WTC11 (cell line): Measurements from ENCODE around the gene ATG2B. TPM values are rescaled to one million over a fixed set of nuclear protein-coding genes. Genes with fewer than 3 reads are reported as not detected.

Experiments used
- ATAC-seq: fragments of 200-7000 bp; cut with Tn5 transposase; 2 replicates; pipeline ENCODE4 v1.10.0; 2021; ENCODE audit warnings: mild to moderate bottlenecking, moderate library complexity
- CTCF ChIA-PET: fragments of 300-600 bp; sonication (Branson Sonifier 250); formaldehyde crosslinking; loops from one replicate; lab custom pipeline; 2021; ENCODE audit warnings: antibody characterized with exemption; lab: Charles Lee
- POLR2A ChIA-PET: fragments of 350-600 bp; sonication (Branson Sonifier 250); formaldehyde crosslinking; loops from one replicate; lab custom pipeline; 2021; ENCODE audit warnings: antibody characterized with exemption; lab: Charles Lee
- DNase-seq: peaks from one replicate; pipeline ENCODE4 v3.0.0; 2021; ENCODE audit warnings: low spot score
- H3K27ac Mint-ChIP-seq: 2 replicates; pipeline ENCODE4 v1.8.0; 2021; ENCODE audit warnings: mixed read lengths
- H3K27me3 Mint-ChIP-seq: 2 replicates; pipeline ENCODE4 v1.8.0; 2021; ENCODE audit warnings: low read depth, mild to moderate bottlenecking, moderate library complexity, mixed read lengths
- H3K36me3 Mint-ChIP-seq: 2 replicates; pipeline ENCODE4 v1.8.0; 2021; ENCODE audit warnings: mixed read lengths
- H3K4me1 Mint-ChIP-seq: 2 replicates; pipeline ENCODE4 v1.8.0; 2022; ENCODE audit warnings: mixed read lengths
- H3K4me3 Mint-ChIP-seq: 2 replicates; pipeline ENCODE4 v1.8.0; 2021; ENCODE audit warnings: mild to moderate bottlenecking, moderate library complexity, mixed read lengths
- H3K9me3 Mint-ChIP-seq: 2 replicates; pipeline ENCODE4 v1.8.0; 2021; ENCODE audit warnings: mixed read lengths
- ATF1 ChIP-seq: sonication (generic); formaldehyde crosslinking; IDR thresholded peaks from 2 replicates; pipeline ENCODE4 v1.8.1; 2023; ENCODE audit warnings: mild to moderate bottlenecking, moderate library complexity, missing genetic modification reagents
- CREB1 ChIP-seq: sonication (generic); formaldehyde crosslinking; IDR thresholded peaks from 2 replicates; pipeline ENCODE4 v1.8.0; 2023; ENCODE audit warnings: mild to moderate bottlenecking, missing genetic modification reagents
- FOXK1 ChIP-seq: sonication (generic); formaldehyde crosslinking; IDR thresholded peaks from 2 replicates; pipeline ENCODE4 v1.8.0; 2022; ENCODE audit warnings: mild to moderate bottlenecking, moderate library complexity, missing genetic modification reagents
- KAT7 ChIP-seq: sonication (generic); formaldehyde crosslinking; IDR thresholded peaks from 2 replicates; pipeline ENCODE4 v1.8.1; 2023; ENCODE audit warnings: missing genetic modification reagents, mild to moderate bottlenecking, borderline replicate concordance
- NFATC4 ChIP-seq: fragments of 250-450 bp; sonication (Bioruptor Pico); IDR thresholded peaks from 2 replicates; pipeline ENCODE4 v1.9.0; 2021; ENCODE audit warnings: mild to moderate bottlenecking
- NFYB ChIP-seq: sonication (generic); formaldehyde crosslinking; conservative IDR thresholded peaks from 2 replicates; pipeline ENCODE4 v1.8.0; 2022; ENCODE audit warnings: low read depth, missing genetic modification reagents
- OVOL2 ChIP-seq: fragments of 250-450 bp; sonication (Bioruptor Pico); IDR thresholded peaks from 2 replicates; pipeline ENCODE4 v1.9.0; 2021; ENCODE audit warnings: mild to moderate bottlenecking, borderline replicate concordance
- PRRX2 ChIP-seq: fragments of 250-450 bp; sonication (Bioruptor Pico); IDR thresholded peaks from 2 replicates; pipeline ENCODE4 v1.8.0; 2021; ENCODE audit warnings: mild to moderate bottlenecking
- TCF7 ChIP-seq: sonication (generic); formaldehyde crosslinking; IDR thresholded peaks from 2 replicates; pipeline ENCODE4 v1.8.0; 2022; ENCODE audit warnings: mild to moderate bottlenecking, low read depth, missing genetic modification reagents, moderate library complexity
- TEAD4 ChIP-seq: sonication (generic); formaldehyde crosslinking; IDR thresholded peaks from 2 replicates; pipeline ENCODE4 v1.8.0; 2022; ENCODE audit warnings: mild to moderate bottlenecking, missing genetic modification reagents
- TP53 ChIP-seq: sonication (generic); formaldehyde crosslinking; IDR thresholded peaks from 2 replicates; pipeline ENCODE4 v1.8.1; 2023; ENCODE audit warnings: mild to moderate bottlenecking, missing genetic modification reagents
- ZNF121 ChIP-seq: sonication (generic); formaldehyde crosslinking; IDR thresholded peaks from 2 replicates; pipeline ENCODE4 v1.8.0; 2023; ENCODE audit warnings: missing genetic modification reagents
- ZNF138 ChIP-seq: sonication (generic); formaldehyde crosslinking; conservative IDR thresholded peaks from 2 replicates; pipeline ENCODE4 v1.8.1; 2022; ENCODE audit warnings: mild to moderate bottlenecking, moderate library complexity, missing genetic modification reagents
- ZNF219 ChIP-seq: sonication (generic); formaldehyde crosslinking; IDR thresholded peaks from 2 replicates; pipeline ENCODE4 v1.8.0; 2023; ENCODE audit warnings: missing genetic modification reagents, mild to moderate bottlenecking, borderline replicate concordance
- ZNF423 ChIP-seq: fragments of 250-450 bp; sonication (Bioruptor Pico); IDR thresholded peaks from 2 replicates; pipeline ENCODE4 v2.1.2; 2022; ENCODE audit warnings: mild to moderate bottlenecking, moderate library complexity
- total RNA-seq: library from RNA; stranded (reverse); gene quantifications from 3 replicates; pipeline ENCODE4 v1.2.3, GENCODE V29; 2021
- TF ChIP-seq, protein P1 (sequence below): sonication (generic); formaldehyde crosslinking; IDR thresholded peaks from 2 replicates; pipeline ENCODE4 v1.8.0; 2022; ENCODE audit warnings: mild to moderate bottlenecking, missing genetic modification reagents
- TF ChIP-seq, protein P2 (sequence below): sonication (generic); formaldehyde crosslinking; conservative IDR thresholded peaks from 2 replicates; pipeline ENCODE4 v1.8.1; 2023; ENCODE audit warnings: mild to moderate bottlenecking, low read depth, missing genetic modification reagents, moderate library complexity
- TF ChIP-seq, protein P3 (sequence below): sonication (generic); formaldehyde crosslinking; IDR thresholded peaks from 2 replicates; pipeline ENCODE4 v1.8.1; 2023; ENCODE audit warnings: mild to moderate bottlenecking, moderate library complexity, missing genetic modification reagents
- TF ChIP-seq, protein P4 (sequence below): sonication (generic); formaldehyde crosslinking; IDR thresholded peaks from 2 replicates; pipeline ENCODE4 v1.8.1; 2022; ENCODE audit warnings: low read depth, missing genetic modification reagents, borderline replicate concordance

The ATG2B gene
- total RNA-seq, 1 experiment from 2014 or later = 10.3 TPM

DNA sequence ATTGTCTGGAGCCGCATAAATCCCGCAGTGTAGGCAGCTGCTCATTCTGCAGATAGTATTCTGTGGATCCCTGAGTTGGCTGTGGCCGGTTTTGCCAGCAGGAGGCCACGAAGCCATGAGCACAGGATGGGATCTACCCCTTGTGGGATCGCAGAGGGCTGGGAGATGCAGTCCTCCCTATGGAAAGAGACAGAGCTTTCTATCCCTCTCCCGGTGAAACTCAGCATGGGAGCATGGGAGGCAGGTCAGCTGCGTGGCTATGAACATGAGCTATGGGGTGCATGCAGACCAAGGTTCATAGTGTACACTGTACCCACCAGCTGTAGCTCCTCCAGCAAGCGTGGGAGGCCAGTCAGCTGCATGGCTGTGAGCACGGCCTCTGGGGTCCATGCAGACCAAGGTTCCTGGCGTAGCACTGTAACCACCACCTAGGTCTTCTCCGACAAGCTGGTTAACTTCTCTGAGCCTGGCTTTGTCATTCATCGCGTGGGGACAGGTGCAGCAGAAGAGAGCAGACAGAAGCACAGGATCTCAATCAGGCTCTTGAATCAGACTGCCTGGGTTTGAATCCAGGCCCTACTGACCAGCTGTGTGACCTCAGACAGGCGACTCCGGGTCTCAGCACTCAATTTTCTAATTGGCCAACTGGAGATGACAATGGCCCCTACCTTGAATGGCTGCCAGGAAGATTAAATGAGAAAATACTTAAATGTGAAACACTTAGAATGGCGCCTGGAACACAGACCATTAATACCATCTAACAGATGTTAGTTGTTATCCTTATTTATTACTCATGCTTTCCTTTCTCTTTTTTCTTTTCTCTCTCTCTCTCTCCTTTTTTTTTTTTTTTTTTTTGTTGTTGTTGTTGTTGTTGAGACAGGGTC, 101.1 kb downstream of the ATG2B start:
- Mint-ChIP-seq H3K27ac (no peak overlapping the region), H3K4me1 (no peaks in the 10 kb centered on the region), H3K4me3 (no peak overlapping the region), H3K27me3 (no peaks in the 10 kb centered on the region), H3K9me3 (peaks cover 5% of the 10 kb centered on the region), H3K36me3 (no peaks in the 10 kb centered on the region)
- TF ChIP-seq ZNF138 = no peak
- no peak for TF ChIP-seq KAT7 (CRISPR knock-in tag)
- TF ChIP-seq, protein P1, sequence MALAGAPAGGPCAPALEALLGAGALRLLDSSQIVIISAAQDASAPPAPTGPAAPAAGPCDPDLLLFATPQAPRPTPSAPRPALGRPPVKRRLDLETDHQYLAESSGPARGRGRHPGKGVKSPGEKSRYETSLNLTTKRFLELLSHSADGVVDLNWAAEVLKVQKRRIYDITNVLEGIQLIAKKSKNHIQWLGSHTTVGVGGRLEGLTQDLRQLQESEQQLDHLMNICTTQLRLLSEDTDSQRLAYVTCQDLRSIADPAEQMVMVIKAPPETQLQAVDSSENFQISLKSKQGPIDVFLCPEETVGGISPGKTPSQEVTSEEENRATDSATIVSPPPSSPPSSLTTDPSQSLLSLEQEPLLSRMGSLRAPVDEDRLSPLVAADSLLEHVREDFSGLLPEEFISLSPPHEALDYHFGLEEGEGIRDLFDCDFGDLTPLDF = no peak
- TF ChIP-seq CREB1 (CRISPR knock-in tag) = no peak
- TF ChIP-seq TEAD4 (CRISPR knock-in tag) = no peak
- no peak for TF ChIP-seq TCF7 (CRISPR knock-in tag)
- TF ChIP-seq, protein P2, sequence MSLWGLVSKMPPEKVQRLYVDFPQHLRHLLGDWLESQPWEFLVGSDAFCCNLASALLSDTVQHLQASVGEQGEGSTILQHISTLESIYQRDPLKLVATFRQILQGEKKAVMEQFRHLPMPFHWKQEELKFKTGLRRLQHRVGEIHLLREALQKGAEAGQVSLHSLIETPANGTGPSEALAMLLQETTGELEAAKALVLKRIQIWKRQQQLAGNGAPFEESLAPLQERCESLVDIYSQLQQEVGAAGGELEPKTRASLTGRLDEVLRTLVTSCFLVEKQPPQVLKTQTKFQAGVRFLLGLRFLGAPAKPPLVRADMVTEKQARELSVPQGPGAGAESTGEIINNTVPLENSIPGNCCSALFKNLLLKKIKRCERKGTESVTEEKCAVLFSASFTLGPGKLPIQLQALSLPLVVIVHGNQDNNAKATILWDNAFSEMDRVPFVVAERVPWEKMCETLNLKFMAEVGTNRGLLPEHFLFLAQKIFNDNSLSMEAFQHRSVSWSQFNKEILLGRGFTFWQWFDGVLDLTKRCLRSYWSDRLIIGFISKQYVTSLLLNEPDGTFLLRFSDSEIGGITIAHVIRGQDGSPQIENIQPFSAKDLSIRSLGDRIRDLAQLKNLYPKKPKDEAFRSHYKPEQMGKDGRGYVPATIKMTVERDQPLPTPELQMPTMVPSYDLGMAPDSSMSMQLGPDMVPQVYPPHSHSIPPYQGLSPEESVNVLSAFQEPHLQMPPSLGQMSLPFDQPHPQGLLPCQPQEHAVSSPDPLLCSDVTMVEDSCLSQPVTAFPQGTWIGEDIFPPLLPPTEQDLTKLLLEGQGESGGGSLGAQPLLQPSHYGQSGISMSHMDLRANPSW = no peak
- no peak for TF ChIP-seq NFYB
- TF ChIP-seq ZNF121 (CRISPR knock-in tag) = no peak
- TF ChIP-seq ZNF423 (CRISPR knock-in tag) = no peak
- TF ChIP-seq NFATC4 (CRISPR knock-in tag) = no peak
- TF ChIP-seq, protein P3, sequence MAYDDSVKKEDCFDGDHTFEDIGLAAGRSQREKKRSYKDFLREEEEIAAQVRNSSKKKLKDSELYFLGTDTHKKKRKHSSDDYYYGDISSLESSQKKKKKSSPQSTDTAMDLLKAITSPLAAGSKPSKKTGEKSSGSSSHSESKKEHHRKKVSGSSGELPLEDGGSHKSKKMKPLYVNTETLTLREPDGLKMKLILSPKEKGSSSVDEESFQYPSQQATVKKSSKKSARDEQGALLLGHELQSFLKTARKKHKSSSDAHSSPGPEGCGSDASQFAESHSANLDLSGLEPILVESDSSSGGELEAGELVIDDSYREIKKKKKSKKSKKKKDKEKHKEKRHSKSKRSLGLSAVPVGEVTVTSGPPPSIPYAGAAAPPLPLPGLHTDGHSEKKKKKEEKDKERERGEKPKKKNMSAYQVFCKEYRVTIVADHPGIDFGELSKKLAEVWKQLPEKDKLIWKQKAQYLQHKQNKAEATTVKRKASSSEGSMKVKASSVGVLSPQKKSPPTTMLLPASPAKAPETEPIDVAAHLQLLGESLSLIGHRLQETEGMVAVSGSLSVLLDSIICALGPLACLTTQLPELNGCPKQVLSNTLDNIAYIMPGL (CRISPR knock-in tag) = no peak
- TF ChIP-seq, protein P4, sequence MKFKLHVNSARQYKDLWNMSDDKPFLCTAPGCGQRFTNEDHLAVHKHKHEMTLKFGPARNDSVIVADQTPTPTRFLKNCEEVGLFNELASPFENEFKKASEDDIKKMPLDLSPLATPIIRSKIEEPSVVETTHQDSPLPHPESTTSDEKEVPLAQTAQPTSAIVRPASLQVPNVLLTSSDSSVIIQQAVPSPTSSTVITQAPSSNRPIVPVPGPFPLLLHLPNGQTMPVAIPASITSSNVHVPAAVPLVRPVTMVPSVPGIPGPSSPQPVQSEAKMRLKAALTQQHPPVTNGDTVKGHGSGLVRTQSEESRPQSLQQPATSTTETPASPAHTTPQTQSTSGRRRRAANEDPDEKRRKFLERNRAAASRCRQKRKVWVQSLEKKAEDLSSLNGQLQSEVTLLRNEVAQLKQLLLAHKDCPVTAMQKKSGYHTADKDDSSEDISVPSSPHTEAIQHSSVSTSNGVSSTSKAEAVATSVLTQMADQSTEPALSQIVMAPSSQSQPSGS = no peak
- no peak for TF ChIP-seq ATF1 (CRISPR knock-in tag)
- DNase-seq (no peak), ATAC-seq (no peak)
- CTCF ChIA-PET = interaction anchor here (0.6 to 6.5 kb wide), 5 partner anchors 30 to 500 kb away, joined by 3 to 53 read pairs (median 4); no protein-coding TSS in a partner anchor
- POLR2A ChIA-PET = no interaction called here

DNA sequence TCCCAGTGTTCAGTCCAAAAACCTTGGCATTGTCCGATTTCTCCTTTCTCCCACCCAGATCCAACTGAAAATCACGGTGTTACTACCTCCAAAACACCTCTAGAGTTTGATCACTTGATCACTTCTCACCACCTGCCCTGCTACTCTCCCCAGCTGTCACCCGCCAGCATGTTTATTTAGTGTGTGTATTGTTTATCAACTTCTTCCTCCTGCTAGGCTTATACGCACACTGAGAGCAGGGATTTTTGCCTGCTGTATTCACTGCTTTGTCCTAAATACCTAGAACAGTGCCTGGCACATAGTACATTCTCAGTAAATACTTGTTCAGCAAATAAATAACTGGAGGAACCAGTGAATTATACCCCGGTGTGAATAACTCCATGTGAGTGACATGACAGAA, 102.1 kb downstream of the ATG2B start:
- H3K4me1 Mint-ChIP-seq = no peaks in the 10 kb centered on the region
- ChIA-PET CTCF (interaction anchor here (0.6 to 6.5 kb wide), 2 partner anchors 29 to 162 kb away, joined by 3 to 53 read pairs; no protein-coding TSS in a partner anchor), POLR2A (no interaction called here)
- DNase-seq (no peak), ATAC-seq (no peak)
- H3K27ac Mint-ChIP-seq = no peak overlapping the region
- peaks cover 5% of the 10 kb centered on the region for H3K9me3 Mint-ChIP-seq
- no peaks in the 10 kb centered on the region for H3K27me3 Mint-ChIP-seq
- H3K36me3 Mint-ChIP-seq = no peaks in the 10 kb centered on the region
- no peak for TF ChIP-seq PRRX2
- TF ChIP-seq TP53 (CRISPR knock-in tag) = no peak
- TF ChIP-seq FOXK1 (CRISPR knock-in tag) = no peak
- TF ChIP-seq OVOL2 = no peak
- no peak for TF ChIP-seq TEAD4 (CRISPR knock-in tag)
- TF ChIP-seq ZNF219 (CRISPR knock-in tag) = no peak
- H3K4me3 Mint-ChIP-seq = no peak overlapping the region
